GM21526 (cell line): ENCODE measurements around the gene TRIM65.
"Not testable (repeated sequence)": the region's sequence is repeated elsewhere in the genome, so short reads cannot be mapped to it uniquely, and the experiment has no call there.

ENCODE experiments used
- ATAC-seq: cut with Tn5 transposase; IDR thresholded peaks from one replicate; pipeline ENCODE4 v1.9.1; 2021; ENCODE audit warnings: moderate library complexity; ENCODE audit not compliant: unreplicated experiment, low FRiP score

Gene TRIM65

DNA sequence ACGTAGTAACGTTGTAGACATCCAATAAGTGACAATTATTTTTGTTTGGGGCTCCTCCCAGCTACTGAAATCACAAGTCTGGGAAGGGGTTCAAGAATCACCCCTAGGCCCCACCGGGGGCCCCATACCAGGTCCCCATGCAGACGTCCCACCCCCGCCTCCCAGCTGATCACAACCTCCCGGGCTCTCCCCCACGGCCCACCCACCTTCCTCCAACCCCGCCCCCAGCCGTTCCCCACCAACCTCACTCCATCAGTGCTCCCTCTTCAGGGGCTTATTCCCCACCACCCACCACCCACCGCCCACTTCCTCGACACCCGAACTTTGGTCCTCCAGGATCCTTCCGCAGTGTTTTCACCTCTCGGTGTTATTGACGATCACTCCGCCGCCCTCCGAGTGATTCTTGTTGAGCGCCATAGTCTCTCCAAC, 41.9 kb downstream of the TRIM65 start:
- no peak for ATAC-seq

GRCh38 chr17:75854101-75854748, 42.5 kb downstream of the TRIM65 start:
- ATAC-seq, result no peak

- ATAC-seq, result no peak
Observed at GRCh38 chr17:75853433-75853832, 43.3 kb downstream of the TRIM65 start.

- not testable (repeated sequence) for ATAC-seq
Observed at GRCh38 chr17:75851693-75851991, 45.1 kb downstream of the TRIM65 start.

DNA sequence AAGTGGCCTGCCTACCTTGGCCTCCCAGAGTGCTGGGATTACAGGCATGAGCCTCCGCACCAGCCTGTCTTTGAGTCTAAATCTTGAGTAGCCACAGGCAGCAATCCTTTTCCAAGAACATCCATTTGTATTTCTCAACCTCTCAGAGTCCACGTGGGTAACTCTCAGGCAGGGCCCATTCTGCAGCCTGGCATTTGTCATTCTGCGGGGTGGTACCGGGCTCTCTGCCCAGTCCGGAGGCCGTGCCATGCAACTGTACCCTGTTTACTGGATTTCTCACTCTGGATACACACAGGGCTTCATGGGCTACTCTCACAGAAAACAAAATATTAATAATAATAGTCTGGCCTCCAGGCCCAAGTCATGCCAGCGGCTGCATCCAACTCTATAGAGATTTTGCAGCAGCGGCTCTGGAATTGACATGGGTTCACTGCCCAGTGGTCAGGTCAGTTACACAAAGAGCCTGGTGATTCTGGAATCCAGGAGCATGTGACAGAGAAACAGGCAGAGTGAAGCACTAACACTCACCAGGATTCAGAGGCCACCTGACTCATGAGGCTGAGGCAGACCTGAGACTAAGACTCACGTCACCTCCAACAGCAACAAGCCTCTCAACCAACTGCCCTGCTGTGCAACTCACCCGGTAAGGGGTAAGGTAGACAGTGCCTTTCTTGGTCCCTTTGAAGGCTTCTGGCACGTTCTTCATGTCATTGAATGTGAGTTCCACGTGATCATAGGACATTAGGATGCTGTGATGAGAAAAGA, 45.6 kb downstream of the TRIM65 start:
- no peak for ATAC-seq

DNA sequence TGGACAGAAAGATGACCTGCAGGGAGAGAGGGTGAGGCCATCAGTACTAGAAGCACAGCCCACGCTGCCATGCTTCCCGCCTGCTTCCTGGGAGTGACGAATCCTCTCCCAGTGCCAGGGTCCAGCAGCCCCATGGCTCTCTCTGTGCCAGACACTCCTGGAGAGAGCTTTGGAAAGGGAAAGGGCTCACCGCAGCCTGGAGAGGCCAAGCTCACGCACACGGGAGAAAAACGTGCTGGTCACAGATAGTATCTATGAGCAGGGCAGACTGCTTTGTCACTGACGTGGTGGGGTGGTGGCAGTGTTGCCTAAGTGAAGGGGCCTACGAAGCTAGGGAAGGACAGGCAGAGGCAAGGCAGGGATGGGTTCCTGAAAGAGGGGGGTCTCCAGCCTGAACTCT, 47.0 kb downstream of the TRIM65 start:
- no peak for ATAC-seq

DNA sequence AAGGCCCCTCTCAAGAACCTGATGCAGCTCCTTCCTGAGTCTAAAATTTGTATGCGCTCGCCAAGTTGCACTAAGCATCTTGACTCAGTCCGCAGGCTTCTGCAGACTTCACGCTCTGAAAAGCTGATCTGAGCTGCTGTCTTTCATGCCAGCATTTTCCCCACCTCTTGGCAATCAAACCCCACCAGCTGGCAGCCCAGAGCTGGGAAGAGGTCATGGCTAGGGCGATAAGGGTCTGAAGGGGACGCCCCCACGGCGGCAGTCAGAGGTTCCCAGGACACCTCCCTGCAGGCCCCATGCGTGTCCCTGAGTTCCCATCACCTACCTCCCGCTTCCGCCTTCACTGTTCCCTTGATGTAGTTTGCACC, 47.5 kb downstream of the TRIM65 start:
- ATAC-seq, result no peak

DNA sequence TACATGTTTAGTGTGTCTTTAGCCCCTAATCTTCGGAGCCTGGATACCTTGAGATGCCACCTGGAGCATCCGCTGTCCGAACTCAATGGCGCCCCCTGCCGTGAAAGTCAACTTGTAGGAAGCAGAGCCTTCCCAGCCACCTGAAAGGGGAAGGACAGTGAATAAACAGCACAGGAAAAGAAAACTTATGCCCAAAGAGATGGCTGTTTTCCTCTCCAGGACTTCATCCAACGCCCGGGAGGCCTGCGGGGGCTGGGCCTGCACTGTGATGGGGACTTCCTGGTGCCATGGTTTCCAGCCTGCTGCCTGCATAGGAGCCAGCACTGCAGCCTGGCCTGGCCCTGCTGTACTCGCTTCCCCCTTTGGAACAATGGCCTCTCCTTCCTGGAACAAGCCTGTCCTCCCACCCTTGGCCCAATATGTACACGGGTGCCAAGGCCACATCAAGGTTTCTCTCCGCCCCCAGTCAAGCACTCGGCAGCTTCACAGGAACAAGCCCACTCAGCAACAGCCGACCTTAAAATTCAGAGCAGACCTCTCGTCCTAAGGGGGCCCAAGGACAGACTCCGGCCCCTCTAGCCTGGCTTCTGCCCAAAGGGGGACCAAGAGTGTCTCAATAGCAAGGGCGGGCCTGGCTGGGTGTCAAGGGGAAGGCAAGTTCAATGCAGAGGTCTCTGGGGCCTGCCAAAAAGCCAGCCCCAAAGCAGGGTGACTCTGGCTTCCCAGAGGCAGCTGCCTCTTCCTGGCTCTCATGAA, 48.0 kb downstream of the TRIM65 start:
- ATAC-seq, result no peak

- ATAC-seq, result no peak
Observed at GRCh38 chr17:75847614-75848522, 48.9 kb downstream of the TRIM65 start.

DNA sequence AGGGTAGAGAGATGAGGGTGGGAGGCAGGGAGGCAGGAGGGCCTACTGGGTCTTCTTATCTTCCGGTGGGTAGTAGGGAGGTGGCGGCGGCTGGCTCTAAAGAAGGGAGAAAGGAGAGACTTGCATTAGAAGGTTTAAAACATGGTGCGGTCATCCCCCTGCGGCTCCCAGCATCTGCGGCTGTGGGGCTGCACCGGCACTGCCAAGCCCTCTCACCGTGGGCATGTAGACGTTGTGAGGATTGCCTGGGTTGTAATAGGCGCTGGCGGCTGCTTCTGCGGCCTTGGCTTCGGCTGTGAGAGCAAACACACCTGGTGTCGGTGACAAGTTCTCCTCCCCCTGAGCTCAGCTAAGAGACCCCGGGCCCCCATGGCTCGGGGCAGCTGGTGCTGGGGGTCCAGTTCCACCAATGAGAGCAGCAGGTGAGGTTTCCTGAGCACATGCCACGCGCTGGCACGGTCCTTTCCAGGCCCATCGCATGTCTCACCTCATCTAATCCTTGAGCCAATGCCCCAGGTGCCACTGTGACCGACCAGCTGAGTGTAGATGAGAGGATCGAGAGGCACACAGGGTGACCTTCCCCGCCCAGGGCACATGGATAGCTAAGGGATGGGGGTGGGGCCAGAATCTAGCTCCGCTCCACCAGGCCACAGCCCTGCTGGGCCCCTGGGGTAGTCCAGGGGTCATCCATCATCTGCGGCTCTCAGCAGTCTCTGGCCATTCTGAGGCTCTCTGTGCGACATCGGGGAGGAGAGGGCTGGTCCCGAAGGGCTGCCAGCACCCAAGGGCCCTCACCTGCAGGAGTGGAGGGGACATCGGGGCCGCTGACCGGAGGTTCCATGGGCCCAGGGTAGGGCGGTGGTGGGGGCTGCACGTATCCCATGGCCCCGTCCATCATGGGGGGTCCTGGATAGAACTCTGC, 49.8 kb downstream of the TRIM65 start:
- ATAC-seq, result no peak

DNA sequence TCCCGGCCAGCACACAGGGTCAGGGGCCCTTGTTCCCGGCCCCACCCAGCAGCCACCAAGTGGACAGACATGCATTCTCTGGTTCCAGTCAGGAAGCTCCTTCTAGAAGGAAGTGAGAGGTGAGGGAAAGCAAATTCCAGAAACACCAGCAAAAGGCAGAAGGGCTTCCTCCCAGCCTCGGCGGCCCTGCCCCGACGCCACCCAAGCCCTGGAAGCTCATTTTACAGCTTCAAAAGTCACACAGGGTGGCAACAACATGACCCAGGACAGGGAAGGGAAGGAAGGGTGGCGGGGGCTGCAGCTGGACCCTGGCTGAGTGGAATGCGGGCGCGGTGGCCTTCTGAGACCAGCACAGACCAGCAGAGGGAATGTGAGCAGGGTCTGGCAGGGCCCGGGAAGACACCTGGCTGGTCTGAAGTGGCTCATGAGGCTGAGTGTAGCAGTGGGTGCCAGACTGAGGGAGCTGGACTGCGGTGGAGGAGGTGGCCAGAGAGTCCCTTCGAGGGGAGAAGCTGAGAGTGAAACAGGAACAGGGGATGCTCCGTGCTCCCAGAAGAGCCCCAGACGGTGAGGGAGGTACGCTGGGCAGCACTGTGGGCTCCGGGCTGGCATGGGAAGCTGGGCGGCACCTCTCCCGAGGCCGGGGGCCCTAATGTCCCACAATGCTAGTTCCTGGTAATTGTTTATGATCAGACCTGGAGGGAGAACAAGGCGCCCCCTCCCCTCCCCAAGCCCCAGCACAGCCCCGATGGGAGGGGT, 50.6 kb downstream of the TRIM65 start:
- no peak for ATAC-seq

DNA sequence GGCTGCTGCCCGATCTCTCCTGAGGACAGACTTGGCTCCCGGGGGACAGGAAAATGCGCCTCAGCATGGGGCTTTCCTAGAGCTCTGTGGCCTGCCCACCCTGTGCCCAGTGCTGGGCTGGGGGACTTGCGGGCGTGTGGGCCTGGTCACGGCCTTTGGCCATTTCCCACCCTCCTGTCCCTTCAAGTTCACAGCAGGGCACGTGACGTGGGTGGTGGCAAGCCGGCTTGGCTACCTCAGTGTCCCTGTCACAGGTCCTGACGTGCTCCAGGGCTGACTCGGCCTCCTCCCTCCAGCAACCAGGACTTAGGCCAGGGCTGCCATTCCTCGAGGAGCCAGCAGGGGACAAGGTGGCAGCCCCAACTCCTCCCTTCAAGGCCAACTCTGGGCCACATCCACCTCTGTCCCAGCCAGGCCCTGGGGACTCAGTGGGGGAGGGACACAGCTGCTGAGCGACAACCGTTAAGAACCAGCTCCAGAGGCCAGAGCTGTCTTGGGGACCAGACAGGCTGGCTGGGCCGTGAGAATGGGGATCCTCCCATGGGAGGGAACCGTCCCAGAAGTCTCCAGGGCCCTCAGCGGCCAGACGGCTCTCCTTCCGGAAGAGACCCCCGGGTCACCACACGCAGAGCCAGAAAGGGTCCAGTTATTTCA, 51.6 kb downstream of the TRIM65 start:
- peak; percentile 59 for ATAC-seq

- peak; percentile 9 for ATAC-seq
Observed at GRCh38 chr17:75844530-75845057, 52.2 kb downstream of the TRIM65 start.

DNA sequence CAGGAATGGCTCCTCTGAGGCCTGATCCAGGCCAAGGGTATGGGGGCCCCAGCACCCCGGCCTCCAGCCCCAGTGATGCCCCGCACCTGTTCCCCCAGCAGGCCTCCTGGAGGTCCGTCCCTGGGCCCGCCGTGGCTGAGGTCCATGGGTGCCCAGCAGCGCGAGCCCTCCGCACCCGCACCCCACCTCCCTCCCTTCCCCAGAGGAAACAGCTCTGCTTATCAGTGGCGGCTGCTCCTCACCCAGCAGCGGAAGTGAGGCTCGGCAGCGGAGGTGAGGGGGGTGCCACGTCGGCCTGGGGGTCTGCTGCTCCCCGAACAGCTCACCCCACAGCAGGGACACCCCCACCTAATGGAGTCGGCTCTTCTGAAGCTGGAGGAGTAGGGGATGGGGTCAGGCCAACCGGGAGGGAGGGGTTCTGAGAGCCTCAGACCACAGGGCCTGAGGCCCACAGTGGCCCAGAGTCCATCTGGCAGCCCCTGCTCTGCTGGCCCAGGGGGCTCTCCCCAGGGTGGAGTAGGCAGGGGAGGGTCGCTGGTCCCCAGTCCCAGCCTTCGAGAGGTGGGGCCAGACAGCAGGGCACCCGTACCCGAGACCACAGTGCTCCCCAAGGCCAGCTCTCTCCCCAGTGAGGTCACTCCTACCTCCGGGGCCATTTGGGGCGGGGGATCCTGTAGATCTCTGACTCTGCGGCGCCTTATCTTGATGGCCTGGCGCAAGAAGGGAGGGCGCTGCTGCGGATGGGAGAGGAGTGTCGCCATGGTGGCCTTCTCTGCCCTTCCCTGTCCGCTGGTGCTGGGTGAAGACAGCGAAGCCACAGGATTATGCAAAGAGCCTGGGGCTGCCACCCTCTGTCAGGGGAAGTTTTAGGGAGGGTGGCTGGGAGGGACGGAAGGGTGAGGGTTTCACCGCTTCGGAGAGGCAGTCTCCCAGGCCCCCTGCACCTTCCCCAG, 52.9 kb downstream of the TRIM65 start, which contains the start of gene UNC13D:
TSS of gene UNC13D (minus strand) at position 828 of the 953 bp plus-strand sequence. CDS start at position 761, 67 bp downstream.
- no peak for ATAC-seq

DNA sequence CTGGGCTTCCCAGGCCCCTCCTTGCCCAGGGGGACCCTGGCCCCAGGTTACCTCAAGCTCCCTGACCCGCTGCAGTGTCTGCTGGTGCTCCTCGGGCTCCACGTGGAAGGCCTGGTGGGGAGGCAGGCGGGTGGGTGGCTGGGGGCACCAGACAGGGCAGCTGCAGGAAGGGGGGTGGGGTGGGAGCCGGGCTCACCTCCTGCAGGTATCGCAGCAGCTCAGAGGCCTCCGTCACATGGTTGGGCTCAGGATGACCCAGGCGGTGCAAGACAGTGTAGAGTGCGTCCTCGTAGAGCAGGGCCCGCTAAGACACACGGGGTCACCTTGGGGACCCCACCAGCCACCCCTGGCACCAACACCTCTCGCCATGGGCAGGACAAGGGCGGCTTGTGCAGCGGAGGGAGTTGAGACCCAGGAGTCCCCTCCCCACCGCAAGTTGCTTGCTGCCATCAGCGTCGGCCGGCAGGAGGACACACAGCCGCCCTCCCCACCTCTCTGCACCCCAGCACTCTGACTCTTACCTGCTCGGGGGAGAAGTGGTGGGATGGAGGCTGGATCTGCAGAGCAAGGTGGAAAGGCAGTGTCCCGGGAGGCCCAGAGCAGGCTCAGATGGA, 53.7 kb downstream of the TRIM65 start:
- ATAC-seq, result no peak

- ATAC-seq, result no peak
Observed at GRCh38 chr17:75842411-75842810, 54.3 kb downstream of the TRIM65 start.

- no peak for ATAC-seq
Observed at GRCh38 chr17:75840799-75841164, 56.0 kb downstream of the TRIM65 start.
